Dedifferentiated amniotic fluid mesenchymal stem cell (primary cell): ENCODE data around the gene RNASE7.

Source experiments
- DNase-seq: peaks from one replicate; pipeline ENCODE4 v3.0.0-alpha.2; 2016; ENCODE audit errors: extremely low spot score

Gene RNASE7

DNA sequence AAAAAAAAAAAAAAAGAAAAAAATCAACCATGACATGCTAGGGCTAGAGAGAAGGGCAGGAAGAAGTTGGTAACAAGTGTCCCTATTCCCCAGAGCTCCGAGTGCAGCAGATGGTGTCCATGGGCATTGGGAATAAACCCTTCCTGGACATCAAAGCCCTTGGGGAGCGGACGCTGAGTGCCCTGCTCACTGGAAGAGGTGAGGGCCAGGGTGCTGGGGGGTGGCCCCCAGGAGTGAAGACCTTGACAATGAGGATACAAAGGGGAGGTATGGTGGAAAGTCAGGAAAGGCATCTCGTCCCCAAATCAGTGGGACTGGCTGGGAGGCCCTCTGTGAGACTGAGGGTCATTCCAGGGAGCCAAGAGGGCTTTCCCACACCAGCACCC is 44.7 kb downstream of the RNASE7 start:
- DNase-seq = no peak

DNA sequence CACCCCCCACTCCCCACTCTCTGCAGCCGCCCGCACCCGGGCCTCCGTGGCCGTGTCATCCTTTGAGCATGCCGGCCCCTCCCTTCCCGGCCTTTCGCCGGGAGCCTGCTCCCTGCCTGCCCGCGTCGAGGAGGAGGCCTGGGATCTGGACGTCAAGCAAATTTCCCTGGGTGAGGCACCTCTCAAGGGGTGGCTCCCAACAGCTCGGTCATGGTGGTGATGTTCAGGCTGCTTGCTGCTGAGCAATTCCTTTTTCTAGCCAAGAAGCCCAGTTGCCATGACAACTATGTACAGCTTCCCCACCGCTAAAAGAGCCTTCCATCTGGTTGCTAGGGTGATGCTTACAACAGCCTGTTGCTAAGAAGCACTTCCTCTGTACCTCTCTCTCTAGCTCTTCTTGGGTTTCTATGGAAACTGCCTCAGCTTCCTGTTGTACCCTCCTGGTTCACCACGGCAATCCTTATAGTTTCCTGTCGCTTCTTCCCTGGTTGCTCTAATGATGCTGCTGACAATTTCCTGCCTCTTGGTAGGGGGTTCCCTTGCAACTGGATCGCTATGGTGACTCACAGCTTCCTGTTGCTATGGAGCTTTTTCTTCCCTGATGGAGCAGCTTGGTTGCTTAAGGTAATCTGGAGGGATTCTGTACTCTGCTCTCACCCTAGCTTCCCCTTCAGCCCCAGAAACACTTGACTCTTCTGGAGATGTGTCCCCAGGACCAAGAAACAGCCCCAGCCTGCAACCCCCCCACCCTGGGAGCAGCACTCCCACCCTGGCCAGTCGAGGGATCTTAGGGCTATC is 45.3 kb downstream of the RNASE7 start:
- DNase-seq = peak; percentile 90

DNA sequence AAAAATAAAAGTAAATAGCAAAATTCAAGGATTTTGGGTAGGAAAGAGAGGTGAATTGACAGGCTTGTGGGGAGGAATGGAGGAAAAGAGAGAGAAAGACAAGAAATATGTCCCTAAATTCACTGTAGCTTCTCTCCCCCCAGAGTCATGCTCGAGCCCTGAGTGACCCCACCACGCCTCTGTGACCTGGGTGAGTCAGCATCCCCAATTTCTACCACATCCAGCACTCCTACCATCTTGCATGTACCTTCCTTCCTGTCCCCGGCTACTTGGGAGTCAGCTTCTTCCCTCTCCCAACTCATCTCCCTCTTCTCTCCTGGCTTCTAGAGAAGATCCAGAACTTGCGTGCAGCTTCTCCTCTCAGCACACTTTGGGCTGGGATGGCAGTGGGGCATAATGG is 46.5 kb downstream of the RNASE7 start:
- DNase-seq = no peak

DNA sequence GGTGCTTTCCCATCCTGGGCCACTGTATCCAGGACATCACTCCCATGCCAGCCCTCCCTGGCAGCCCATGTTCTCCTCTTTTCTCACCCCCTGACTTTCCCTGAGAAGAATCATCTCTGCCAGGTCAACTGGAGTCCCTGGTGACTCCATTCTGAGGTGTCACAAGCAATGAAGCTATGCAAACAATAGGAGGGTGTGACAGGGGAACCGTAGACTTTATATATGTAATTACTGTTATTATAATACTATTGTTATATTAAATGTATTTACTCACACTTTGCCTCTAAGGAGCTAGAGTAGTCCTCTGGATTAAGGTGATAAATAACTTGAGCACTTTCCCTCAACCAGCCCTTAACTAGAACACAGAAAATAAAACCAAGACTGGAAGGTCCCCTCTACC is 47.1 kb downstream of the RNASE7 start:
- DNase-seq = no peak

DNA sequence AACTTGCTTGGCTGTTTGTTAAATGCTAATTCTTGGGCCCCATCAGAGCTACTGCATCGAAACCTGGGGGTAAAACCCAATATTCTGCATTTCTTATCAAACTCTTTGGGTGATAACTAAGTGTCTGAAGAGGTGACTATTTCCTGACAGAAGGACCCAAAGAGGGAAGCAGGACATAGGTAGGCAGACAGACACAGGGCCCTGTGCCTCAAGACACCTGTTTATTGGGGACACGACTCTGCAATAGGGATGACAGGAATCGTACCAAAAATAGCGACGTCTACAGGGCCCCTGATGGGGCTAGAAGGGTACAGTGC is 47.7 kb downstream of the RNASE7 start:
- no peak for DNase-seq

DNA sequence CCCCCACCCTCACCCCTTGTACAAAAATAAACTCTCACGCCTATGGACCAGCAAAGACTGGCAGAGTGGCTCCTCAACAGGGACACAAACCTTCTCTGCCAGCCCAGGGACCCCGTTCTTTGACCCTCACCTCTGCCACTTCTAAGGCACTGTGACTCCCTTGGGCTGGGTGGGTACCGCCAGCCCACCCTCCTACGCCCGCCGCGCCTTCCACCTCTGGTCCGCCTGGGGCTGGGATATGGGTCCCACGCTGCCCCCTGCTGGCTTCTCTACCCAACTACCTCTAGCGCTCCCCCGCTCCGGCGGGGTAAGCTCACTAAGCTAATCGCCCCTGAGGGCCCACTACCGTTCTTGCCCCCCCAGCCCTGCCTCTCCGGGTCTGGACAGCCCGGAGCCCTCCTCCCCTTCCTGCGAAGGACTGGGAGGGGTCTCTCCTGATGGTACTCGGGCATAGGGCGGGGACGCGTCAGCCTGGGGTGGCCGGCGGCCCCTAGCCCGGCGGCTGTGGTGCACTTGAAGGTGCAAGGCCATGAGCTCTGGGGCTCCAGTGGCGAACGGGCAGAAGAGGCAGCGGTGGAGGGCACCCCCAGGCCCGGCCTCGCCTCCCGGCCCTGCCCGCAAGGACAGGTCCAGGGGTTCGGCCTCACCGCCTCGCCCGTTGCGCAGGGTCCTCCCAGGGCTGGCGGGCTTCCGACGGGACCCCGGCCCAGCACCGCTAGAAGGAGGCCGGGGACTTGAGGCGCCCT is 48.2 kb downstream of the RNASE7 start:
- DNase-seq = no peak

DNA sequence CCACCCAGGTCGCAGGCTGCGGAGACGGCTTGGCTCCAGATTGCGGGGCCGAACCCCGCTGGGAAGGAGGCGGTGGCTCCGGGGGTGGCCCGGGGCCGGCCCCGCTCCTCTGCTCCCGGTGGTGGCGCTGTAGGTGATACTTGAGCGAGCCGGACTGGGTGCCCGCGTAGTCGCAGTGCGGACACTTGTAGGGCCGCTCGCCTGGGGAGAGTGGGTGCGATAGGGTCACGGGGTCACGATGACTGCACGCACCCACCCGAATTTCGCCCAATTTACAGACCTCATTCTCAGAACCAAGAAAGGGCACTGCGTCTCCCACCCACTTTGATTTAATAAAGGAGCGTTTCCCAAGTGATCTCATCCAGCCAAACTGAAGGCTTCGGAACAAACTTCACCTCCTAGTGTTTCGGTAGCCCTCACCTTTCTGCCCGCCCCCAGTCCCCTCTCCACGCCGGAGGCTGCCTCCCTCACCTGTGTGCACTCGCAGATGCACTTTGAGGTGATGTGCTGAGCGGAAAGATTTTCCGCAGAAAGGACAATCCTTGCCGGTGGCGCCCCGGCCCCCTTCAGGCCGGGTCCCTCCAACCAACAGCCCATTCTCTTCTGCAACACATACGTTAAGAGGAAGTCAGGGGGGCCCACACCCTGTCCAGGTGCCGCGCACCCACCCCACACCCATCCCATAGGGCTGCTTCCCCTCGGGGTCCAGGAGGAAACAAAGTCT is 48.9 kb downstream of the RNASE7 start:
- DNase-seq = no peak

DNA sequence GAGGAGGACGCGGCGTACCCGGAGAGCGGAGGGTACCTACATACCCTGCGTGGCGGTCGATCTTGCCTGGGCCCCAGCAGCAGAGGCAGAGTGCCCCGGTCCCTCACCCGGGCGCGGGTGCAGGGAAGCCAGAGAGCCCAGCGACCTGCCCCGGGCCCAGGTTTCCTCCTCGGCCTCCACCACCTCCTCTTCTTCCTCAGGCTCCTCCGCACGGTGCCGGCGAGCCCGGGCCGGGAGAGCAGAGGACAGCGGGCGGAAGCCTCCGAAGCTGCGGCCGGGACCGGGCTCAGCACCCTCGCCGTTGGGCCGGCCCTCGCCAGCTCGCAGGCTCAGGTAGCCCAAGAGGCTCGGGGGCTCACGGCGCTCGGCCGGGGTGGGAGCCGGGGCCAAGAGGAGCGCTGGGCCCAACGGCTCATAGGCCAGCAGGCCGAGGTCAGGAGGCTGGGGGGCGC is 49.7 kb downstream of the RNASE7 start:
- no peak for DNase-seq

DNA sequence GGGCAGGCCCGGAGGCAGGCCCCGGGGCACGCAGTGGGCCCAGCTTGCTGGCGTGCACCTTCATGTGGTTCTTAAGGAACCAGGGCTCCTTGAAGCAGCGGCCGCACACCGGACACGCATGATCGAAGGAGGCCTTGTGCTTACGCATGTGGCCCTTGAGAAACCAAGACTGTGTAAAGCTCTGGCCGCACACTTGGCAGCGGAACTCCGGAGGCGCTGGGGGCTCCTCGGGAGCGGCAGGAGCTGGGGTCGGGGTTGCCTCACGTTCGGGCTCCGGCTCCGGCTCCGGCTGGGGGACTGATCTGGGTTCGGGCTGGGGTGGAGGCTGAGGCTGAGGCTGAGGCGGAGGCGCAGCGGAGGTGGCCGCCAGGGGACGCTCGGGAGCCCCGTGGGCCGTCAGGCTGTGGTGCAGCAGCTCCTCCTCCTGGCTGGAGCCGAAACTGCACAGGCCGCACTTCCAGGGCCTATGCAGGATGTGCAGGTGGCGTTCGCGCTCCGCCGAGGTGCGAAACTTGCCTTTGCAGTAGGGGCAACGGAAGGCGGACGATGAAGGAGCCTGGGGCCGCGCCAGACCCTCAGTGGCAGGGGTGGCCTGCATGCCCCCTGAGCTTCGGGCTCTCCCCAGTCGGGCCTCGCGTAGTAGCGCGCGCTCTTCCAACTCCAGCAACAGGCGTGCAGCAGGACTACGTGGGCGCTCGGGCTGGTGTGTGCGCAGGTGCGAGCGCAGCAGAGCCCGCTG is 50.3 kb downstream of the RNASE7 start:
- DNase-seq = peak; percentile 39

DNA sequence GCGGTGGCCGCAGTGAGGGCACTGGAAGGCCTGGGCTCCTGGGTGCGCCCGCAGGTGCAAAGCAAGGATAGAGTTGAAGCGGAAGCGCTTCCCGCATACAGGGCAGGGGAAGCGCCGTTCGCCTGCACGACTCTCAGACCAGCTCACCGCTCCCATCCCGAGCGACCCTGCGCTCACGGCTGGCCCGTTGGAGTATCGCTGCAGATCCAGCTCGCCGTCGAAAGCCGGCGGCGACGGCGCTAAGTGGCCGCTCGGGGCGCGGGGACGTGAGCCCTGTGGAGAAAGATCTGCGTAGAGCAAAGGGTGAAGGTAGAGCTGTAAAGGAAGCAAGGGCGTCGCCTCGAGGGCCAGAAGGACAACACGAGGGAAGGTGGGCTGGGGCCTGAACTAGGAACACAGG is 50.9 kb downstream of the RNASE7 start:
- DNase-seq = no peak
